ENCODE results near the gene MKNK2. TPM values are rescaled to one million over a fixed set of nuclear protein-coding genes. Genes with fewer than 3 reads are reported as not detected.
"Not testable (repeated sequence)": the region's sequence is repeated elsewhere in the genome, so short reads cannot be mapped to it uniquely, and the experiment has no call there.

MKNK2 gene
- total and polyA plus RNA-seq, 11 donors: 110 to 318 (median 155) TPM

GRCh38 chr19:2096480-2097202, 45.6 kb upstream of the MKNK2 start, which contains the start of gene IZUMO4:
Gene IZUMO4, plus strand, starts transcription at chr19:2096915. Its CDS starts 31 bp downstream, at chr19:2096946.
- Histone ChIP-seq H3K4me3 (peak within 1 kb of the TSS; percentile 32 to 94 (median 72)), H3K9me3 (no peaks in the 10 kb centered on the region), H3K36me3 (peaks cover 0 to 36% (median 26%) of the 10 kb centered on the region in 9 donors), H3K27me3 (no peaks in the 10 kb centered on the region), H3K4me1 (peaks cover 0 to 51% (median 29%) of the 10 kb centered on the region in 12 donors), H3K27ac (peak within 1 kb of the TSS; percentile 89 to 99 (median 92))
- intact Hi-C loops (cut with DNase I): loop anchor here in 3 of 10 donors (2.0 to 5.0 kb wide), 3 partner anchors 51 to 56 kb away; partner anchors contain the start of gene AP3D1 (in 2 of the 3)
- DNase-seq: peak; percentile 99 to 100 (median 99)
- ATAC-seq: peak; percentile 82 to 90 (median 86)
- 0 to 1% (median 1%) methylated on average over 18 to 70 of the region's 70 CpGs for WGBS, 4 donors
- TF ChIP-seq CTCF (IDR thresholded peaks at IDR 0.05) (peak in 10 of 12 donors; percentile 15 to 67 (median 43)), POLR2A (IDR thresholded peaks at IDR 0.05) (no peak)

GRCh38 chr19:2096034-2096479, 45.0 kb upstream of the MKNK2 start, which contains the start of gene MOB3A:
Gene MOB3A, minus strand, starts transcription at chr19:2096326. Its CDS starts 17,766 bp downstream, at chr19:2078560.
- H3K27me3 ChIP-seq: no peaks in the 10 kb centered on the region
- intact Hi-C loops (cut with DNase I): loop anchor here in 3 of 10 donors (2.0 to 5.0 kb wide), 3 partner anchors 51 to 56 kb away; partner anchors contain the start of gene AP3D1 (in 2 of the 3)
- peaks cover 0 to 30% (median 20%) of the 10 kb centered on the region in 9 donors for H3K36me3 ChIP-seq
- peak in 1 of 2 donors; percentile 86 for TF ChIP-seq POLR2A (IDR thresholded peaks at IDR 0.05)
- TF ChIP-seq CTCF (IDR thresholded peaks at IDR 0.05): peak in 10 of 12 donors; percentile 24 to 69 (median 52)
- DNase-seq (peak in 4 of 5 donors; percentile 91 to 95 (median 92)), ATAC-seq (peak; percentile 17 to 76 (median 62))
- H3K27ac ChIP-seq: peak within 1 kb of the TSS; percentile 89 to 99 (median 92)
- no peaks in the 10 kb centered on the region for H3K9me3 ChIP-seq
- 1 to 2% (median 1%) methylated on average over 12 to 56 of the region's 56 CpGs for WGBS, 4 donors
- H3K4me1 ChIP-seq: peaks cover 0 to 56% (median 34%) of the 10 kb centered on the region in 12 donors
- H3K4me3 ChIP-seq: peak within 1 kb of the TSS; percentile 32 to 94 (median 72)

GRCh38 chr19:2091926-2092525, 41.0 kb upstream of the MKNK2 start:
- DNase-seq; intact Hi-C loops (cut with DNase I); H3K27me3 ChIP-seq; H3K9me3 ChIP-seq; ATAC-seq: not testable (repeated sequence)
- H3K36me3 ChIP-seq: peaks cover 0 to 10% (median 5%) of the 10 kb centered on the region in 9 donors
- 92 to 95% (median 93%) methylated on average over 13 of the region's 13 CpGs for WGBS, 4 donors
- peak overlapping the region in 8 of 12 donors; percentile 13 to 98 (median 34) for H3K27ac ChIP-seq
- H3K4me3 ChIP-seq: peak overlapping the region in 1 of 12 donors; percentile 37
- H3K4me1 ChIP-seq: peaks cover 4 to 87% (median 43%) of the 10 kb centered on the region in 12 donors

GRCh38 chr19:2089727-2090053, 38.6 kb upstream of the MKNK2 start:
- no peak for TF ChIP-seq CTCF (IDR thresholded peaks at IDR 0.05)
- TF ChIP-seq POLR2A (IDR thresholded peaks at IDR 0.05): no peak
- no peak for DNase-seq
- peaks cover 0 to 14% (median 8%) of the 10 kb centered on the region in 9 donors for H3K36me3 ChIP-seq
- H3K27ac ChIP-seq: peak overlapping the region in 9 of 12 donors; percentile 30 to 98 (median 49)
- H3K27me3 ChIP-seq: no peaks in the 10 kb centered on the region
- peak overlapping the region in 1 of 12 donors; percentile 37 for H3K4me3 ChIP-seq
- ATAC-seq: no peak
- peaks cover 4 to 100% (median 31%) of the 10 kb centered on the region in 12 donors for H3K4me1 ChIP-seq
- no peaks in the 10 kb centered on the region for H3K9me3 ChIP-seq
- intact Hi-C loops (cut with DNase I): no loop called here
- WGBS, 4 donors: 49 to 80% (median 71%) methylated on average over 2 of the region's 2 CpGs
